DMS 273 (cell line): ENCODE data around the gene PFN1.
A peak's percentile ranks its signal among the peaks of the same experiment; 100 is the strongest.

ENCODE experiments used
- DNase-seq: peaks from one replicate; lab custom pipeline; 2025; ENCODE audit not compliant: unreplicated experiment; lab: John Stamatoyannopoulos, UW

PFN1 gene

GRCh38 chr17:4945944-4946280, 2.4 kb downstream of the PFN1 start:
- peak; percentile 61 for DNase-seq

- DNase-seq = peak; percentile 80
These were observed 3.0 kb downstream of the PFN1 start for GRCh38 chr17:4945176-4945943.

GRCh38 chr17:4944554-4945175, 3.7 kb downstream of the PFN1 start:
- DNase-seq = no peak

GRCh38 chr17:4944163-4944553, 4.2 kb downstream of the PFN1 start:
- DNase-seq = peak; percentile 32

GRCh38 chr17:4942760-4943508, 5.4 kb downstream of the PFN1 start:
- DNase-seq = no peak

- DNase-seq = no peak
These were observed 7.1 kb downstream of the PFN1 start for GRCh38 chr17:4941319-4941610.

GRCh38 chr17:4940555-4941318, 7.6 kb downstream of the PFN1 start:
- peak; percentile 57 for DNase-seq

- DNase-seq = peak; percentile 99
These were observed 8.4 kb downstream of the PFN1 start, which contains the start of the genes RNF167 and SLC25A11 for GRCh38 chr17:4939796-4940554. Gene RNF167 (plus strand): TSS chr17:4940268. CDS start chr17:4940910, 642 bp downstream. Gene SLC25A11 (minus strand): TSS chr17:4940046. CDS start chr17:4939910, 136 bp downstream.

- DNase-seq = no peak
These were observed 8.9 kb downstream of the PFN1 start for GRCh38 chr17:4939546-4939795.

- DNase-seq = peak; percentile 44
These were observed 9.4 kb downstream of the PFN1 start for GRCh38 chr17:4938688-4939545.

GRCh38 chr17:4938069-4938491, 10.2 kb downstream of the PFN1 start:
- DNase-seq = no peak

GRCh38 chr17:4937553-4937952, 10.8 kb downstream of the PFN1 start:
- no peak for DNase-seq

GRCh38 chr17:4936436-4936835, 11.9 kb downstream of the PFN1 start:
- no peak for DNase-seq

- no peak for DNase-seq
These were observed 12.7 kb downstream of the PFN1 start for GRCh38 chr17:4935650-4936049.

GRCh38 chr17:4934173-4934979, 14.0 kb downstream of the PFN1 start:
- DNase-seq = peak; percentile 26

GRCh38 chr17:4933646-4934045, 14.7 kb downstream of the PFN1 start:
- DNase-seq = no peak

GRCh38 chr17:4932756-4933155, 15.6 kb downstream of the PFN1 start:
- no peak for DNase-seq

- no peak for DNase-seq
These were observed 16.4 kb downstream of the PFN1 start, which contains the start of gene GP1BA for GRCh38 chr17:4931963-4932362. Gene GP1BA (plus strand): TSS chr17:4932277. CDS start chr17:4932605, 328 bp downstream.

- no peak for DNase-seq
These were observed 19.4 kb downstream of the PFN1 start for GRCh38 chr17:4928881-4929280.
